SU-DHL-6 (cell line): ENCODE results near the gene VTA1.

ENCODE experiments used
- H2AFZ ChIP-seq: fragments of 200-600 bp; sonication (generic); 2 replicates; pipeline ENCODE4 v1.6.1; 2014; ENCODE audit warnings: low read depth, mild to moderate bottlenecking, moderate library complexity, mixed read lengths, antibody characterized with exemption, low read length; ENCODE audit not compliant: severe bottlenecking
- H3F3A ChIP-seq: fragments of 200-600 bp; shearing (Covaris generic); 2 replicates; pipeline ENCODE4 v1.6.0; 2016; ENCODE audit warnings: antibody characterized with exemption, mild to moderate bottlenecking; ENCODE audit not compliant: insufficient read depth
- H3K27ac ChIP-seq: fragments of 200-600 bp; sonication (generic); 2 replicates; pipeline ENCODE4 v1.5.1; 2016; ENCODE audit warnings: low read depth, mild to moderate bottlenecking, low read length, moderate library complexity, mixed read lengths
- H3K27me3 ChIP-seq: fragments of 200-600 bp; sonication (generic), shearing (Covaris generic); 2 replicates; pipeline ENCODE4 v1.6.0; 2014; ENCODE audit warnings: mild to moderate bottlenecking, low read length
- H3K36me3 ChIP-seq: fragments of 200-600 bp; sonication (generic); 2 replicates; pipeline ENCODE4 v1.6.1; 2014; ENCODE audit warnings: mild to moderate bottlenecking, low read length, mixed read lengths
- H3K4me2 ChIP-seq: fragments of 300-600, 200-600 bp; shearing (Covaris generic), sonication (generic); 2 replicates; pipeline ENCODE4 v1.6.0; 2014; ENCODE audit warnings: low read length, low read depth, mild to moderate bottlenecking; ENCODE audit not compliant: poor library complexity, severe bottlenecking
- H3K4me3 ChIP-seq: fragments of 200-600 bp; sonication (generic); 2 replicates; pipeline ENCODE4 v1.5.1; 2014; ENCODE audit warnings: antibody characterized with exemption, low read length, mild to moderate bottlenecking, mixed read lengths; ENCODE audit not compliant: insufficient read depth, poor library complexity, severe bottlenecking
- H3K79me2 ChIP-seq: fragments of 200-600 bp; sonication (generic); 2 replicates; pipeline ENCODE4 v1.6.1; 2014; ENCODE audit warnings: mild to moderate bottlenecking, low read length, moderate library complexity; ENCODE audit not compliant: insufficient read depth
- H3K9ac ChIP-seq: fragments of 200-600 bp; sonication (generic); 2 replicates; pipeline ENCODE4 v1.7.0; 2014; ENCODE audit warnings: mild to moderate bottlenecking, low read length
- H3K9me2 ChIP-seq: fragments of 200-600 bp; sonication (generic); replicated peaks from 2 replicates; pipeline ENCODE4 v1.6.1; 2014; ENCODE audit warnings: low read length; ENCODE audit not compliant: insufficient read depth
- H3K9me3 ChIP-seq: fragments of 200-600 bp; sonication (generic); 2 replicates; pipeline ENCODE4 v1.6.1; 2014; ENCODE audit warnings: low read length, mixed read lengths; ENCODE audit not compliant: insufficient read depth
- H4K20me1 ChIP-seq: fragments of 200-600 bp; sonication (generic); 2 replicates; pipeline ENCODE4 v1.6.1; 2014; ENCODE audit warnings: low read depth, mild to moderate bottlenecking, antibody characterized with exemption, low read length, moderate library complexity, mixed read lengths
- CTCF ChIP-seq: fragments of 200-600 bp; sonication (generic); IDR thresholded peaks from one replicate; pipeline ENCODE4 v1.5.1; 2017; ENCODE audit warnings: antibody characterized with exemption, mild to moderate bottlenecking, low read length, moderate library complexity; ENCODE audit not compliant: insufficient read depth, poor library complexity, severe bottlenecking
- EZH2phosphoT487 ChIP-seq: fragments of 200-600 bp; sonication (generic), shearing (Covaris generic); conservative IDR thresholded peaks from 2 replicates; pipeline ENCODE4 v1.6.1; 2018; ENCODE audit warnings: mild to moderate bottlenecking, antibody characterized with exemption, low read length, moderate library complexity, mixed read lengths

Gene VTA1

GRCh38 chr6:142236691-142237090 is 89.6 kb downstream of the VTA1 start:
- TF ChIP-seq EZH2phosphoT487 (no peak), CTCF (no peak)
- H3K4me3 ChIP-seq: no peak overlapping the region
- H3K27me3 ChIP-seq: no peaks in the 10 kb centered on the region
- H3K4me2 ChIP-seq: no peak overlapping the region
- no peaks in the 10 kb centered on the region for H3K9me3 ChIP-seq
- no peak overlapping the region for H2AFZ ChIP-seq
- no peaks in the 10 kb centered on the region for H3K9me2 ChIP-seq
- H3K79me2 ChIP-seq: no peaks in the 10 kb centered on the region
- H4K20me1 ChIP-seq: no peaks in the 10 kb centered on the region
- H3F3A ChIP-seq: no peaks in the 10 kb centered on the region
- no peak overlapping the region for H3K9ac ChIP-seq
- H3K36me3 ChIP-seq: no peaks in the 10 kb centered on the region
- H3K27ac ChIP-seq: no peak overlapping the region

DNA sequence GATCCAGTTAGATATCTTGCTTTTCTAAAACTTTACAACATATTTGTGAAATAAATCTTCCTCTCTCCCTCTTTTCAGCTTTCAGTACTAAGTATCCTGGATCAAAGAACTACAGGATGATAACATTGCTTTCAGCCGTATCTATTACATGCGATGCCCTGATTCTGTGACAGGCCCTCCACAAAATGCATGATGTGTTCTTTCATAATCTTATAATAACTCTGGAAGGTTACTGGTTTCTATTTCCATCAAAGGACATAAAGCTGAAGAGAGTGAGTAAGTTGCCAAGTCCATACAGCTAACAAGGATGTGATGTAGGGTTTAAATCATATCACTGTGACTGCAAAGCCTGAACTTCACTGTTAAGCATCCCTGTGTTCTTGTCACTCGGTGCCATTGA is 91.8 kb downstream of the VTA1 start:
- Histone ChIP-seq H3K36me3 (no peaks in the 10 kb centered on the region), H3K9ac (no peak overlapping the region), H4K20me1 (no peaks in the 10 kb centered on the region), H3K9me3 (no peaks in the 10 kb centered on the region), H3K27me3 (no peaks in the 10 kb centered on the region), H3F3A (no peaks in the 10 kb centered on the region), H3K27ac (no peak overlapping the region), H3K4me2 (no peak overlapping the region), H3K4me3 (no peak overlapping the region), H3K9me2 (no peaks in the 10 kb centered on the region), H3K79me2 (no peaks in the 10 kb centered on the region), H2AFZ (no peak overlapping the region)
- TF ChIP-seq CTCF (no peak), EZH2phosphoT487 (no peak)

DNA sequence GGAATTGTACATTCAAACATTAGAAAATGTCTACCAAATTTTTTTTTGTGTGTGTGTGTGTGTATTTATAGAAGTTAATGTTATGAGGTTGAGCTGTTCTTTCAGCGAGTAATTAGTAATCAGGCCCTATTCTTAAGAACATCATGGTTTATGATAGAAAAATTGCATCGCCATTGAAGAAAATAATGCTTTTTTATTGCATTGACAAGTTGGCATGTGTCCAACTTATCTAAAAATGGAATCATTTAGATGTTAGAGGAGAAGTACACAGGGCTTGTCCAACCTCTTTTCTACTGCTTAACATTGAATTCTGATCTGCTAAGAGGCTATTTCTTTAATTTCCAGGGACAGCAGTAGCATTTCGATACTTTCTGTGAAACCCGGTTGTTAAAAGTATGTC is 93.1 kb downstream of the VTA1 start:
- no peak overlapping the region for H3K27ac ChIP-seq
- H3K9me3 ChIP-seq: no peaks in the 10 kb centered on the region
- H3K4me3 ChIP-seq: no peak overlapping the region
- H3K4me2 ChIP-seq: no peak overlapping the region
- H3K9ac ChIP-seq: no peak overlapping the region
- H3K79me2 ChIP-seq: no peaks in the 10 kb centered on the region
- no peaks in the 10 kb centered on the region for H3F3A ChIP-seq
- H3K27me3 ChIP-seq: no peaks in the 10 kb centered on the region
- no peaks in the 10 kb centered on the region for H4K20me1 ChIP-seq
- H3K36me3 ChIP-seq: no peaks in the 10 kb centered on the region
- H2AFZ ChIP-seq: no peak overlapping the region
- no peak for TF ChIP-seq EZH2phosphoT487
- no peak for TF ChIP-seq CTCF
- H3K9me2 ChIP-seq: no peaks in the 10 kb centered on the region

DNA sequence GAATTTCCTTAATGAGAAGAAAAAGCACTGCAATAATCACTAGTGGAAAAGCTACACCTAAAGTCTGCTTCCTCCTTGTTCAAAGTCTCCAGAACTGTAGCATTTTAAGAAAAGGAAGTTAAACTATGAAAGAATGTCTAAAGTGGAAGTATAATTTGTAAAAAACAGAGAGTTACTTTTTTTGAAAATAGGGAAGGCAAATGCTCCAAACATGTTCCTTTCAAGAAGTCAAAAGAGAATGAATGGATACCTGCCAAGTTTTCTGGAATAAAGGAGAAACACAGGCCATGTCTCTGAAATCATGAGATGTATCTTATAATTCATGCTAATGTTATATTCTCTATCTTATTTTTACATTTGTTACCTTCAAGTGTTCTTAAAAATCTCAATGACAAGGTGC is 94.0 kb downstream of the VTA1 start:
- TF ChIP-seq CTCF: no peak
- no peak for TF ChIP-seq EZH2phosphoT487
- Histone ChIP-seq H3F3A (no peaks in the 10 kb centered on the region), H3K9me2 (no peaks in the 10 kb centered on the region), H3K4me3 (no peak overlapping the region), H3K36me3 (no peaks in the 10 kb centered on the region), H2AFZ (no peak overlapping the region), H4K20me1 (no peaks in the 10 kb centered on the region), H3K4me2 (no peak overlapping the region), H3K27ac (no peak overlapping the region), H3K27me3 (no peaks in the 10 kb centered on the region), H3K79me2 (no peaks in the 10 kb centered on the region), H3K9me3 (no peaks in the 10 kb centered on the region), H3K9ac (no peak overlapping the region)
